Stimulated activated CD8-positive, alpha-beta memory T cell treated with anti-CD3 and anti-CD28 coated beads, Interleukin-4, amount 100 ng/mL, for 4 hours (primary cell): ENCODE measurements around the gene SELENOT.
"Not testable (repeated sequence)": the region's sequence is repeated elsewhere in the genome, so short reads cannot be mapped to it uniquely, and the experiment has no call there.

Experiments
- DNase-seq, 2 donors: peaks; one replicate each; pipeline ENCODE4 v3.0.0-alpha.2; 2020; ENCODE audit warnings: low read depth in 2 of 2, low spot score in 1 of 2

Gene SELENOT

DNA sequence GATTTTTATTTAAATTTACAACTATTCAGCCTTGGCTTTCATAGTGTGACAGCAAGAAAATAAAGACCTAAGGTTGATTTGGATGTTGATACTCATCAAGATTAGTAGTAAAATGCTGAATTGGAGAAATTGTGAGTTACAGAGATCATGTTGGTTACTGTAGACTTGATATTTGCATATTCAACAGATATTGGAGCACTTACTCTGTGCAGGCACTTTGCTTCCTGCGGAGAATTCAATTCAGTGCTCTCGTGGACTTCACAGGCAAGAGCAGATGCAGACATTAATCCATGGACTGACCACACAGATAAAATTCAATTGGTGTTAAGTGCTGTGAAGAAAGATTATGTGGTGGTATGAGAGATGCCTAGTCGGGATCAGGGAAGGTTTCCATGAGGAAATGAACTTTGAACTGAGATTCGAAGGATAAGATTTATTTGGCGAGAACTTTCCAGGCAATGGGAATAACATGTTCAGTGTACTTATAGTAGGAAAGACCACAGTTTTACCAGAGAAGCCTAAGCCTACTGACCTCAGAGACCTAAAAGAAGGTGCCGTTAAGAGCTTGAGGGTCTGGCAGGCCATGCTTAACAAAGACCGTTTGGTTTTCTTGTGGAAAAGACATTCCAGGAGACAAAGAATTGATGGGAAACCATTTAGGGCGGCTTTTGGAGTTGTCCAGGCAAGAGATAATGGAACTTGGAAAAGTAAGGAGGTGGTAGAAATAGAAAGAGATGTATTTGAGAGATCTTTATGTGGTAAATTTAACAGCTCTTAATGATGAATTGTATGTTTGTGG lies 4.3 kb downstream of the SELENOT start:
- DNase-seq = no peak

DNA sequence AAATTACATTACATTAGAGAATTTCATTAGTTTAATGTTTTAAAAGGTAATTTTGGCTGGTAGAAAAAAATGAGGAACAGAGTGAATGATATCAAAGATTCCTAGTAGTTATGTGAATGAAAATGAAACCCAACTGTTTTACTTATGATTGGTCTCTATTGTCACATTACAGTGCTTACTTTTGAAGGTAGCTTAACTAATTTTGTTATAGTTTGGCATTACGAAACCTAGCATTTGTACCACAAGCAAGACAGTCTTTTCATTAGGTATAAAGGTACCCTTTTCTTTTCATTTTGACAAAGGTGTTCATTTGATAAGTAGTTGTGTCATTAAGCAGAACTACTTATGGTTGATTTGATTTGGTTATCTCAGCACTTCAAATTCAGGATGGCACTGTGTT lies 6.9 kb downstream of the SELENOT start:
- no peak for DNase-seq

DNA sequence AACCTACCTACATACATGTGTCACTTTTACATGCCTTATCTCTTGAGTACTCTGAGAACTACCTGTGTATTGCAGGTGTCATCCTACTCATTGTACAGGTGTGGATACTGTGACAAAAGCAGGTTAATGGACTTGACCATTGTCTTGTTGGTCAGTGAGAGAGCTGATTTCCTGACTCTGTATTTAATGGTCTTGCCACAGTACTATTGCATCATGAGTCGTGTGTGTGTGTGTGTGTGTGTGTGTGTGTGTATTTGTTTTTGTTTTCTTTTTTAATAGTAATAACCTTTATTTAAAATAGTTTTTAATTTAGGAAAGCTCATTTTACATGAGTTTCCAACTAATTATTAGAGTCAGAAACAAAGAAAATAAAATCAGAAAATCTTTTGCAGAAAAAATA lies 7.7 kb downstream of the SELENOT start:
- DNase-seq = no peak

DNA sequence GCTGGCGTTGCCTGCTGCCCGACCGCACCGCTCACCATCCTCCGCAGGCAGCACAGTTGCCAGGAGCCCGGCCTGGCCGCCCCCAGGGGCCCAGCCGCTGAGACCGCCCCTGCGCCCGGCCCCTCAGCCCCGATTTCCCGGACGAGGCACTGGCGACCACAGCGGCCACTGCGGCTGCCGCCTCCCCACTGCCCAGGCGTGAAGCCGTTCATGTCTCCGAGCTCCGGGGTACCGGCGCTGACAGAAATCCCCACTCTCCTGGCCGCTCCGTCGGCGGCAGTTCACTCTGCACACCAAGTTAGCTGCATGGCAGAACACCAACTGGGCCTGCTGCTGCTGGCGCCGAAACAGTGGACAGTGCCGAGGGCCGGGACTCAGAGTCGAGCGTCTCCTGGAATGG lies 8.5 kb downstream of the SELENOT start:
- no peak for DNase-seq

DNA sequence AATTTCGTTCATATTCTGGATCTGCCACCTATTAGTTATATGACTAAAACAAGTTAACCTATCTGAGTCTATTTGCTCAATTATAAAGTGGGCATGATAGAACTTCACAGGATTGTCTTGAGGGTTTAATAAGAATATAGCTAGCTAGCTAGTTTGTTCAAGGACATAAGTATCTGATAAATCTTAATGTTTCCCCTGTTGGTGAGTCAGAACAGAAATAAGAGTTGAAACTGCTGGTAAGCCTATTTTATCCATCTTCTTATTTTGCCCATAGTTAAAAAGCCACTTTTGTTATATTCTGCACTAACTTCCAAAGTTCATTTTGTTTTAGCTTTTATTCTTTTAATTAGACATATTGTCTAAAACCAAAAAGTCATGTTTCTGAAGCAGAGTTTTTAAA lies 9.4 kb downstream of the SELENOT start:
- DNase-seq = no peak

DNA sequence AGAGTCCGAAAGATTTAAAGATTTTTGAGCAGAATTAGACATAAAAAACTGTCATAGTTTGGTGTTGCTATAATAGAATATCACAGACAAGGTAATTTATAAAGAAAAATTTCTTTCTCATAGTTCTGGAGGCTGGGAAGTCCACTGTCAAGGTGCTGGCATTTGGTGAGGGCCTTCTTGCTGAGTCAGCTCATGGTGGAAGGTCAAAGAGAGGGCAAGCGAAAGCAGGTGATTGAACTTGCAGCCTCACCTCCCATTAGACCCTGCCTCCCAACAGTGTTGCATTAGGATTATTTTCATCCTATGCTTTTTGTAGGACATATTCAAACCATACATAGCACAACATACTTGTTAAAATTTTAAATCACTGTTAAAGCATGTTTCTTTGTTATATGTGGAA lies 9.9 kb downstream of the SELENOT start:
- DNase-seq = no peak

DNA sequence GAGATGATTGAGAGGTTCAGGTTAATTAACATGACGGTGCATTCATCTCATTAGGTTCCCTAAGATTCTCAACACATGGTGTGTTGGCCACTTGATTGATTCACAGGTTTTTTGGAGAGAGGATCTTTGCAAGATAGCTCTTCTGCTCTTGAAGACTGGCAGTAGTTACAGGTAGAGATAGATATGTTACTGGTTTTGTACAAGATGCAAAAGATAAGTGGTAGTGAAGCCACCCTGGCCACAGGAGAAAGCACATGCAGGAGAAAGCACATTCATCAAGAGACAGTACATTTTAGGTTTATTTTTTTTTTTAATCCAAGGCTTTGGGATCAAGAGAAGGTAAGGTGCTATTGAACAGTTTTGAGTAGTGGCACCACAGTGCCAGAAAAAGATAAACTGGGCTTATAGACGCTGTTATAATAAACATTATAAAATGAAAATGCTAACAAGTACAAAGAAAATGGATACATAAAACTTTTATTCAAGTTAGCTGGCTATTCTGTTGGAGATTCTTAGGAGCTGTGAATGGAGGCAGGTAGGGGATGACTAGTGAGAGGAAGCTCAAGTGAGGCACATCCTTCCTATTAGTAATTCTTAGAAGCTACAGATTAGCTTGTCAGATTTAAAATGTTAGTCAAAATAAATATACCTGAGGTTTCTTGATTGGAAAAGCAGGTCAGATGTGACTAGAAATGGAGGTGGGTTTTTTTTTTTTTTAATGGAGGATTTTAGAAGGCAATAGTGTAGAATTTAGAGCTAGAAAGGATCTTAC lies 10.8 kb downstream of the SELENOT start:
- DNase-seq = no peak

DNA sequence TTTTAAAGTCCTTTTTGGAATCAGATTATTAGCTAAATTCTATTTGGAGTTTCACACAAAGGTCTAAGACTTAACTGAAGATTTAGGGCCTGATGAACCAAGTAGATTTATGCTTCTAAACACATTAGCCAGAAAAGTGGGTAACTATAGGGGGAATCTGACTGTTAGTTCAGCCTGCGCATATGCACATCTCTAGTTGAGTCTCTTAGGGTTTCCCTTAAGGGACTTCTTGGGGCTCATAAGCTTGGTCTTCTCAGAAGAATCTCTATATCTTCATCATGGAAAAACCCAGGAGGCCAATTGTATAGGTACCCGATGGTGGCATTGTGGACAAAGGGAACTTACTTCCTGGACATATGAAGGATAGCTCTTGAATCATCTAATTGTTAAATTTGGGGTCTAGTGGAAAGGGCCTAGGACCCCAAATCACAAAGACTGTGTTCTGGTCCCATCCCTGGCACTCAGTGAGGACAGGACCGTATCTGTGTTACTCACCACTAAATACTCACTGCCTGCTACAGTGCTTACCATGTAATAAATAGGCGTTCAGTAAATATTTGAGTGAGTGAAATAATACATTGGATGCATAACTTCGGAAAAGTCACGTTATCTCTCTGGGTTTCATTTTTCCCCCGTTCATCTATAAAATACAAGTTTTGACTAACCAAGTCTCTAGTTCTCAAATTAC lies 17.0 kb downstream of the SELENOT start:
- DNase-seq = no peak

DNA sequence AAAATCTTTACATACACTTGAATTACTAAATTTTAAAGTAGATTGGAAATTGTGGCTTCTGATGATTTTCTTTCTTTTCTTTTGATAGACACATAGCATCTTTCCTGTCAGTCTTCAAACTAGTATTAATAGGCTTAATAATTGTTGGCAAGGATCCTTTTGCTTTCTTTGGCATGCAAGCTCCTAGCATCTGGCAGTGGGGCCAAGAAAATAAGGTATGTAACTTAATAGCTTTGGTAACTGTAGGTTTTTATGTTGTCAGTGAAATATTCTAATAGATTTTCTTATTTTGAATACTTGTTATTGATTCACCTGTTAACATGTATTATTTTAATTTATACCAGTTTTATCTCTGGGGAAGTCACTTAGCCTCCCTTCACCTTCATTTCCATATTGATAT lies 19.8 kb downstream of the SELENOT start:
- not testable (repeated sequence) for DNase-seq

DNA sequence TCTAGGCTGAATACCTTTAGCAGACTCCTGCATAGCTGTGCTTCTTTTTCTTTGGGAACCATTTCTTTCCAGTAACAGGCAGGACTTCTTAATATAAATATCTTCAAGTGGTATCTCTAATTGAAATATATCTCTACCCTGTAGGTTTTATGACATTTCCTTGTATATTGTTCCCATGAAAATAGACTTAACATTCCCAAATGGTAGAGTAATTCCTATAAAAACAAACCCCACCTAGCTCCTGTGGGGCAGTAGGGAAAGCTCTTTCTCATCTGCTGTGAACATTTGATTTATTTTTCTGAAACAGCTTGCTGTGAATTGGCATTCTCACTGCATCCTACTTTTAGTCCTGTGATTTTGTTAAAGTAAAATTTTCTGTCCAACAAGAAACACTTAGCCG lies 20.8 kb downstream of the SELENOT start:
- DNase-seq = no peak

DNA sequence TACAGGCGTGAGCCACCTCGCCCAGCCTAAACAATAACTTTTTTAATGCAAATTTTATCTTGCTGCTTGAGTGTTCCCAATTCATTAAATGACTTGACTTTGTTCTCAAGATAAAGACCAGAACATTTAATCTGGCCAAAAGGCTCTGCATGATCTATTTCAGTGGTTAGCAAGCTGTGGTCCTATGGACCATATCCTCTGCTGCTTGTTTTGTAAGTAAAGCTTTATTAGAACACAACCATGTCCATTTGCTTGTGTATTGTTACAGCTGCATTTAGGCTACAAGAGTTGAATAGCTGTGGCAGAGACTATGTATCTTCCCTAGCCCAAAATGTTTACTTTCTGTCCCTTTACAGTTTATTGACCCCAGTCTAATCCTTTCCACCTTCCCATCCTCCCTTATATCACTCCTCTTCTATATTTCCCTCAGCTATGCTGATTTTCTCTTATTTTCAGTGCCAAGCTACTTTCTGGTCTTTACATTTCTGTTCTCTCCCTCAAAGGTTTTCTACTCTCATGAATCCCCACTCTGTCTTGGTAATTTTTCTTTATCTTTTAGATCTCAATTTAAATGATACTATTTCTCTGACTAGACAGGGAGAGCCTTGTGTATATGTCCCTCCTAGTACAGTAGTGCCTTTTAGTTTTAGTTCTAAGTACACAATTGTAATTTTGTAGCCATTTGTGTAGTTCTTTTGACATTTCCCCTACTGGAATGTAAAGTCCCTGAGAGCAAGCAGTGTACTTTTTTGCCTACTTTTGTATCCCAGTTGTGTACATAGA lies 23.2 kb downstream of the SELENOT start:
- DNase-seq = no peak

DNA sequence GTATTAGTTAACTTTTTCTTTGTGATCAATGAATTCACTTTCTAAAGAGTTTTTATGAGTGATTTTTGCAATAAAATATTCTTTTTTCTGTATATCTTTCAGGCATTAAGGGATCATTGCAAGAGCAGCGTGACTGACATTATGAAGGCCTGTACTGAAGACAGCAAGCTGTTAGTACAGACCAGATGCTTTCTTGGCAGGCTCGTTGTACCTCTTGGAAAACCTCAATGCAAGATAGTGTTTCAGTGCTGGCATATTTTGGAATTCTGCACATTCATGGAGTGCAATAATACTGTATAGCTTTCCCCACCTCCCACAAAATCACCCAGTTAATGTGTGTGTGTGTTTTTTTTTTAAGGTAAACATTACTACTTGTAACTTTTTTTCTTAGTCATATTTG lies 24.4 kb downstream of the SELENOT start:
- DNase-seq = no peak

DNA sequence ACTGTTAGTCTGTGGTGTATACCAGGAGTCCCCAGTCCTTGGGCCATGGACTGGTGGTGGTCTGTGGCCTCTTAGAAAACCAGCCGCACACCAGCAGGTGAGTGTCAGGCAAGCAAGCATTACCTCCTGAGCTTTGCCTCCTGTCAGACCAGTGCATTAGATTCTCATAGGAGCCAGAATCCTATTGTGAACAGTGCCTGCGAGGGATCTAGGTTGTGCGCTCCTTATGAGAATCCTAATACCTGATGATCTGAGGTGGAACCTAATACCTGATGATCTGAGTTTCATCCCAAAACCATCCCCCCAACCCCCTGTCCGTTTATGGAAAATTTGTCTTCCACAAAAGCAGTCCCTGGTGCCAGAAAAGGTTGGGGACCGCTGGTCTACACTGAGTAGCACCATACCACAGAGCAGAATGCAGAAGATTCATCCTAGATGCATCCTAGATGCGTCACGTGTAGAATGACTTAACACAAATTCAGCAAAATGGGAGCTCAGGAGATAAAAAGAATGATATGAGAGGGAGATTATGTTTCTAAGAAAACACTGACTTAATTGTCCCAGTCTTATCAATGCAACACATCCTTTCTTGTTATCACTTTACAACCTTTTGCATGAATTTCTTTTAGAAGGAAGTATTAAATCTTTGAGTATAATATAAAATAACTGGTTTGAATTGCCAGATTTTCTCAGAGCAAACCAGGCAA lies 28.5 kb downstream of the SELENOT start:
- no peak for DNase-seq

DNA sequence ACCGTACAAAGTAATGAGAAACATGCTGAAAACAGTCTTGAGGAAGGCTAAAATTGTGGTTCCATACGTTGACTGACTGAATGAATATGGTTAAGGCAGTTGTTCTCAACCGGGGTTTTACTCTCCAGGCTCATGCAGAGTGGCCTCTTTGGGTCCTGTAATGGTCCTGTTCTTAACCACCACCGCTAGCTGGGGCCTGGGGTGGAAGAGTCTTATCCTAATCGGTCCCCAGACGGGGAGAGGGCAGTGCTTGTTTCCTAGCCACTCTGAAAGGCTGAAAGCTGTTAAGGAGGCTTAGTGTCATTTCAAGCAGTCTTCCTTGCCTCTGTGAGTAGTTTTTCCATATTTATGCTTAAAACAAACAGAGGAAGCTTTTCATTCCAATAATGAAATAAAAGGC lies 32.0 kb downstream of the SELENOT start:
- DNase-seq = no peak

DNA sequence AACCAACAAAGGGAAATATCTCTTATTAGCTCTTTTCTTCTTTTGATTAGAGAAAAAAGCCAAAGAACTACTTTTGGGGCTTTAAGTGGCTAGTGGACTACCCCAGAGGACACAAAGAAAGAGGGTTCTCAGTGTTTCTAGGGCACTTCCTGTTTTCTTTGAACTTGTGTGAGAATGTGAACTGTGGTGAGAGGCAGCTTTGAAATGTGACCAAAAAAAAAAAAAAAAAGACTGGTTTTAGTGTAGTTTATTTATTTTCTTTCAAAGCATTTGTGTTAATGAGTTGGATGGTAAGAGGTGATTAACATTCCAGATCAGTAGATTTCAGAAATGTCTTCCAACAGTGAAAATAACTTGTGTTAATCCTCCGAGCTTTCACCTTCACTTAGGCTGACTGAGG lies 32.4 kb downstream of the SELENOT start:
- no peak for DNase-seq

DNA sequence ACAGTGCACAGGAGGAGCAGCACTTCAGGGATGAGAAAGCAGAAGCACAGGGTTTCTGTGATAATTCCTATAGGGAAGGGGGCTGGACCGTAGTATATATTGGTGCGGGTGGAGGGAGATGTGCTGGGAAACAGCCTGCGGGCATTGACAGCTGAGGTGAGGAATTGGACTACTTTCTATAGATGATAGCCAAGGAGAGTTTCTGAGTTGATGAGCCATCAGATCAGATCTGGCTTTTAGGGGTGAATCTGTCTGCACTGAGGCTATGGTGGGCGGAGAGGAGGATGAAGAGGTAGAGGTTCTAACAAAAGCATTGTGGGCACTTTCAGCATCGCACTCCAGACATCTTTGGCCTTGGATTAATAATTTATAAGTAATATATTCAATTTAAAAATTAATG lies 33.1 kb downstream of the SELENOT start:
- no peak for DNase-seq

DNA sequence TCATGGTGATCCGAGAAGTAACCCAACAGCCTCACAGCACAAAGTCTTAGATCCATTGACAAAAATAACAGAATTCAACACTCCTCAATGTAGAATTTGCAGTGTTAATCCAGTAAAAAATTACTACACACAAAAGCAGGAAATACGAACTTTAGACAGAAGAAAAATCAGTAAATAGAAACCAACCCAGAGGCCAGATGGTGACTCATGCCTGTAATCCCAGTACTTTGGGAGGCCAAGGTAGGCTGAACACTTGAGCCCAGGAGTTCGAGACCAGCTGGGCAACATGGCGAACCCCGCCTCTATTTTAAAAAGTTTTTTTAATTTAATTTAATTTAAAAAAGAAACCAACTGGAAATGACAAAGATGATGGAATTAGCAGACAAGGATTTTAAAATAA lies 36.1 kb downstream of the SELENOT start:
- DNase-seq = no peak

DNA sequence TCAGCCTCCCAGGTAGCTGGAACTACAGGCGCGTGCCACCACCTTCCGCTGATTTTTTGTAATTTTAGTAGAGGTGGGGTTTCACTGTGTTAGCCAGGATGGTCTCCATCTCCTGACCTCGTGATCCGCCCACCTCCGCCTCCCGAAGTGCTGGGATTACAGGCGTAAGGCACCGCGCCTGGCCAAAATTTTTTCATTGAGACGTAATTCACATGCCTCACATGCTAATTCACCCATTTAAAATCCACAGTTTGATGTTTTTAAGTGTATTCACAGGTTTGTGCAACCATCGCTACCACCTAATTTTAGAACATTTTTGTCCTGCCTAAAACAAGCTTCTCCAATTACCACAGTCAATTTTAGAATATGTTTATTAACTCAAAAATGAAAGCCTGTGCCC lies 37.1 kb downstream of the SELENOT start:
- no peak for DNase-seq

DNA sequence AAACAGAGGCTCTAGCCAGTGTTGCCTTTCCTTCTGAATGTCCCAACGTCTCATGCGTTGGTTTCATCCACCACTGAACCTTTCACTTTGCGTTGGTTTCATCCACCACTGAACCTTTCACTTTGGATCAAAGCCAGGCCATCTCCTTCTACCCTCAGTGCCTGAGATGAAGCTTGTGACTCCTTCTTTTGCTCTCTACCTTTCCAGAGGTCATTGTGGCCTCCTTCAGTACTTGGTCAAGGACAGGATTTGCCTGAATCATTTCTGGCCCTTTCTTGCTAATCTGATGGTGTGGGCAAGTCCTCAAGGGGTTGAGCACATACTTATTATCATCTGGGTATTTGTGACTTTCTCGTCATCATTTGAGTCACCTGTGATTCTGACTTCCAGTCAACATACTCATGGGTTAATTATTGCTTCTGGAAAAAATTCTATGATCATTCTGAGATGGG lies 50.0 kb downstream of the SELENOT start:
- no peak for DNase-seq

DNA sequence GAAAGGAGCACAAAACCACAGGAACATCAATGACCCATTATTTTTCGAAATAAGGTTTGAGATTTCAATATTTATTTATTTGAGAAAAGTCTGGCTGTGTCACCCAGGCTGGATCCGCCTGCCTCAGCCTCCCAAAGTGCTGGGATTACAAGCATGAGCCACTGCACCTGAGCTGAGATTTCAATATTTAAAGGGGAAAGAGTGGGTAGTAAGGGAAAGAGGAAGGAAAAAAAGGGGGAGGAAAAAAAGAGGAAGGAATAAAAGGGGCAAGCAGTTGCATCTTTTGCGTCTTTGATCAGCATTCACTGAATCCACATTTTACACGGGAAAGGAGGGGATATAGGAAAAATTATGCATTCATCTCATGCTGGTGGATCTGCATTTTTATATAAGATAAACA lies 53.2 kb downstream of the SELENOT start:
- DNase-seq = no peak
